ENCODE data around the gene TSHR.
A peak's percentile ranks its signal among the peaks of the same experiment; 100 is the strongest.
"Not testable (repeated sequence)": the region's sequence is repeated elsewhere in the genome, so short reads cannot be mapped to it uniquely, and the experiment has no call there.

TSHR gene

DNA sequence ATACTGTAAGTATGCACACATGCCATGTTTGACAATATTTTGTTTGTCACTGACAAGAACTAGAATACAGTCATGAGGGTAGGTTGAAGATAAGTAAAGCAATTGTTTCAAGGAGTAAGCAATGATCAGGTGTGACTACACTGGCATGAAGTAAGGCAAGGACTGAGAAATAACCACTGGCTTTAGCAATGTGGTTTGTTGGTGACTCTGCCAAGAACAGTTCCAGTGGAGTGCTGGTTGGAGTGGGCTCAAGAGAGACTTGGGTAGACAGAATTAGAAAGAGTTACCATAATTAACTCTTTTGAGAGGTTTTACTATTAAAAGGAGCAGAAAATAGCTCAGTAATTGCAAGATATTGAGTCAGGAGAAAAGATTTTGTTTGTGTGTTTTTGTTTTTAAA, 135.7 kb downstream of the TSHR start:
- no peak for DNase-seq

DNA sequence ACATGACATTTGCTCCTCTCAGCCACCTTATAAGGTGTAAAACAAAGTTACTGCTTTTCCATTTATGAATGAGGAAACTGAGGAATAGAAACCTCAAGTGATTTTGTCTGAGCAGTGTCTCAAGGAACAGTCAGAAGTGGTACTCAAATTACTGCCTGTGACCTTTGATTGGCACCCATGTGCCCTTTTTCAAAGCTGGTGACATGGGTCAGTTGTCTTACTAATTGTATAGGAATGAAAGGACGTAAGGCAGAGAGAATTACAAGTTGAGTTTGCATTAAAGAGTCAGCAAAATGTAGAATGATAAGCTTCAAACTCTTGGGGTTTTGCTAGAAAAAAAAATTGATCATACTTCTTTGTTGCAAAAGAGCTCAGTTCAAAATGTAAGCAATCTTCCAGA, 136.2 kb downstream of the TSHR start:
- no peak for DNase-seq

DNA sequence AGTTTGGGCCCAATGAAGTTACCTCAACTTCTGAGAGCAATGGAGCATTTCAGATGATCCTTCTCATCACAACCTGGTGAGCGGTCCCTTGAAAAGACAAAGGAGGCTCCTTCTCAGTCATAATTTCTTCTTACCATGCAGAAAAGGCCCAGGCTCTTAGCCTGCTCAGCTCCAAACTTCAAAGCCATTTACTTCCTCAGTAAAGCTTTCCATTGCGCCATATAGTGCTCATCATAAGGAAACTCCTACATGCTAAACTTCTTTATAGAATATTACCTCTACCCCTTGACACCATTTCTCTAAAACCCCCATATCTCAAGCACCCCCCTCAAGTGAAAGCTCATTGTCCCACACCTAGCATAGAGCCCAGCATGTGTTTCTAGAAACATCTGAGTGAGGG, 138.2 kb downstream of the TSHR start:
- no peak for DNase-seq

DNA sequence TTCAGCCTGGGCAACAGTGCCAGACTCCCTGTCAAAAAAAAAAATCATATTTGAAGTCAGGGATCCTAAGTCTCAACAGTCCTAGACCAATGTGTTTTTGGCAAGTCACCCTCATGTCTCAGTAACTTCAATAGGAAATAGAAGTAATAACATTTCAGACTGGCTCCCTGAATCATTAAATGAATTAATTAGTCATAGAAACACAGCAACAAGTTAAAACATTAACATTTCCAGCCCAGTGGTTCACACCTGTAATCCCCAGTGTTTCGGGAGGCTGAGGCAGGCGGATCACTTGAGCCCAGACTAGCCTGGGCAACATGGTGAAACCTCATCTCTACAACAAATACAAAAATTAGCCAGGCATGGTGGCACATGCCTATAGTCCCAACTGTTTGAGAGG, 140.1 kb downstream of the TSHR start:
- no peak for DNase-seq

DNA sequence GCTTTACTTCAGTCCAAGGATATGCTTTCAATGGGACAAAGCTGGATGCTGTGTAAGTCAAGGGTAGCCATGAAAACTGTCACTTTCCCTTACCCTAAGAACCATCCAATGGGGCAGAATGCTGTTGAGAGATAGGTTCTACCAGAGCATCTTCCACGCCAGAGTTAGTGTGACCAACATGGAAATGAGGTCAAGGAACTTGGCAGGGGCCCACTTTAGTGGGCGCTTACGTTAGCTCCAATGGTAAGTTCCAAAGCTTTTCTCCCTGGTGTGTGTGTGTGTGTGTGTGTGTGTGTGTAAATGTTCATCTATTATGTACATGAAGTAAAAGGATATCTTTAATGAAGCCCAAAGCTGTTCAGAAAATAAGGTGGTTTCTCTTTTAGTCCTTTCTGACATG, 141.2 kb downstream of the TSHR start:
- no peak for DNase-seq

DNA sequence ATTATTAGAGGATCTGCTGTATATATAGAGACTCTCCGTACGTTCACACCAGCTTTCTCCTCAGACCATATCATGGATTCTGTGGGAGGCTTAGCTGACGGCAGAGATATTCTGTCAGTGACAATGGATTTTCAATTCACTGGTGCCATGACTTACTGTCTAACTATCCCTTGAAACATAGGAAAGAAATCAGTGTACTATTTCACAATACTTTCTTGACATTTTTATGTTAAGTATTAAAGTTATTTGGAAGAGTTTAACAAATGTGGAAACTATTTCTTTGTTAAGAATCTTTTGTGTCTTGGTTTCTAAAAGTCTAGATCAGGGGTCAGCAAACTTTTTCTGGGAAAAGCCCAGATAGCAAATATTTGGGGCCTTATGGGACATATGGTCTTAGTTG, 146.8 kb downstream of the TSHR start:
- DNase-seq, result no peak

DNA sequence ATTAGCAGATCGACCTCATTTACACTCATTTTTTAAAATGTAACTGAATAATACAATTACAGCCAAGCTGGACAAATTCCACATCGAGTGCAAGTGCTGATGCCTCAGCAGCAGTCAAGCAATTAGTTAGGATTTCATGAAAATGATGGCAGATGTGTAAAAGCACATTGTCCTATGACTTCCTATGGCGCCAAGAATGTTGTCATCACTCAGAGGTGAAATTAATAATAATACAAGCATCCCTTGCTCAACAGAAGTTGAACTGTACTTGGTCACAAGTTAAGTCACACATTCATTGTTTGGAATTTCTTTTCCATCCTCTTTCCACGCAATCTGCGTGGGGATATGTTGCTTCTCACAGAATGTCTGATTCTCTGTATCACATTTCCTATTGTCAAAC, 148.0 kb downstream of the TSHR start:
- DNase-seq, result no peak

DNA sequence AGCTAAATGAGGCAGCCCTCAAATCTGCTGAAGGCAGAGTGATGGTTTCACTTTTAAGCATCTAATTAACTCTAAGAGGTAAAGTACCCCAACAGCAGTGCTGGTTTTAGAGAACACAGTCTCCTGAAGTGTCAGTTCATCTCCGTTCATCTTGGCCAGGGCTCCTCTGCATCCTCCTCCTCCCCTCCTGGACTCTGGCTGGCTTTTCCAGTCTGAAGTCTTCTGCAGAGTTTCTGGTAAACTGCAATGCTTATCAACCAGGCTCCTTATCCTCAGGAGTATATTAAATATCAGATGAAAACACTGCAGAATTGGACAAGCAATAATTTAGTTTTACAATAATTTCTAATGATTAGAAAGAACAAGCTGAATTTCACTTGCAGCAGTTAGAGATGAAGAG, 150.0 kb downstream of the TSHR start:
- DNase-seq, result no peak

DNA sequence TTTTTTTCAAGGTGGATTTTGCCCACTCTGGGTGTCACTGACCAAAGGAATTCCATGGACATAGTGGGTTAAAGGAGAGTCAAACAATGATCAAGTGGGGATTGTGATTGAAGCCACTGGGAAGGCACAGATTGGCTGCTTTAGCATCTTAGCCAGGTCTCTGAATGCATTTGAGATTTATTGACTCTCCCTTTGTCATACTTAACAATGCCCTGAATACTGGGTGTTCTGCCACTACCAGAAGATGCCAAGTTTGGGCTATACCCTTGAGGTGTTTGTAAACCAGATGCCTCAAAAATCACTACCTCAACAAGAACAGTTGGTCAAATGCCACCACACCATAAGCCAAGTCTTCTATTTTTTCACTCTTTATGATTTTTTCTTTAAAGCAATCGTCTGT, 150.5 kb downstream of the TSHR start:
- DNase-seq, result no peak

DNA sequence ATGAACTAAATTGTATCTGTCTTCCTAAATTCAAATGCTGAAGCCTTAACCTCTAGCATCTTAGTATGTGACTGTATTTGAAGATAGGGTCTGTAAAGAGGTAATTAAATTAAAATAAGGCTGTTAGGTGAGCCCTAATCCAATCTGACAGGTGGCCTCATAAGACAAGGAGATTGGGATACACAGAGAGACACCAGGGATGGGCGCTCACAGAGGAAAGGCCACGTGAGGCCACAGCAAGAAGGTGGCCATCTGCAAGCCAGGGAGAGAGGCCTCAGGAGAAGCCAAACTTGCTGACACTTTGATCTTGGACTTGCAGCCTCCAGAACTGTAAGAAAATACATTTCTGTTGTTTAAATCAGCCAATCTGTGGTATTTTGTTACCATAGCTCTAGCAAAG, 154.8 kb downstream of the TSHR start:
- DNase-seq, result no peak

DNA sequence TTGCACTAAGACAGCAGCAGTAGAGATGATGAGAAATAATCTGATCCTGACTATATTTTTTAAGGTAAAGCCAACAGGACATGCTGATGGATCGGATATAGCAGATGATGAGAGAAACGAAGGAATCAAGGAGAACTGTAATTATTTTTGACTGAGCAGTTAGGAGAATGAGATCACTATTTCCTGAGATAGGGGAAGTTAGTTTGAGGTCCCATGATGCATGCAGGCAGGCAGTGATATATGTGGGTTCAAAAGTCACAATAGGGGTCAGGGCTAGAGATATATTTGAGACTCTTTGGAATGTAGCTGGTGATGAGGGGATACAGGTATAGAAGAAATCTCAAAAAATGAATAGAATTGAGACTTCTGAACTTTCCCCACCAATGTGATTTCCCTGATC, 157.8 kb downstream of the TSHR start:
- no peak for DNase-seq

DNA sequence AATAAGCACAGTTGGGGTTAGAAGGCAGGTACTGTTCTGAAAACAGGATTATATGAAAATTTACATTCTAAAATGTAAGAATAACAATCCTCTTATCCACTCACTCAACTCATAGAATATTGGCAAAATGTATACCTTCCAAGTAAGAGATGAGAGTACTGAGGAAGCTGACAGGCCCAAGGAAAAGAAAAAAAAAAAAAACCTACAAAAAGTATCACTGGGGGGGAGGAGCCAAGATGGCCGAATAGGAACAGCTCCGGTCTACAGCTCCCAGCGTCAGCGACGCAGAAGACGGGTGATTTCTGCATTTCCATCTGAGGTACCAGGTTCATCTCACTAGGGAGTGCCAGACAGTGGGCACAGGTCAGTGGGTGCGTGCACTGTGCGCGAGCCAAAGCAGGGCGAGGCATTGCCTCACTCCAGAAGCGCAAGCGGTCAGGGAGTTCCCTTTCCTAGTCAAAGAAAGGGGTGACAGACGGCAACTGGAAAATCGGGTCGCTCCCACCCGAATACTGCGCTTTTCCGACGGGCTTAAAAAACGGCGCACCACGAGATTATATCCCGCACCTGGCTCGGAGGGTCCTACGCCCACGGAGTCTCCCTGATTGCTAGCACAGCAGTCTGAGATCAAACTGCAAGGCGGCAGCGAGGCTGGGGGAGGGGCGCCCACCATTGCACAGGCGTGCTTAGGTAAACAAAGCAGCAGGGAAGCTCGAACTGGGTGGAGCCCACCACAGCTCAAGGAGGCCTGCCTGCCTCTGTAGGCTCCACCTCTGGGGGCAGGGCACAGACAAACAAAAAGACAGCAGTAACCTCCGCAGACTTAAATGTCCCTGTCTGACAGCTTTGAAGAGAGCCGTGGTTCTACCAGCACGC, 158.8 kb downstream of the TSHR start:
- not testable (repeated sequence) for DNase-seq

DNA sequence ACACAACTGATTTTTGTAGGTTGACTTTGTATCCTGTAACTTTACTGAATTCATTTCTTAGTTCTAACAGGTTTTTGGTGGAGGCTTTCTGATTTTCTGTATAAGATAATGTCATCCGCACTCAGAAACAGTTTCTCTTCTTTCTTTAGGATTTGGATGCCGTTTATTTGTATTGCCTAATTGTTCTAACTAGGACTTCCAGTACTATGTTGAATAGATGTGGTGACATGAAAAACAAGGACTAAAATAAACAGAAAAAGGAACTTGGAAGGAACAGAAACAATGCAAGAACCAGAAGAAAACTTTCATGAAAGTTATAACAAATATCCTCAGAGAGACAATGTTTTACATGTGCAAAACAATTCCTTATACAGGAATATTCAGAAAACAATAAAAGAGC, 165.1 kb downstream of the TSHR start:
- DNase-seq, result no peak

DNA sequence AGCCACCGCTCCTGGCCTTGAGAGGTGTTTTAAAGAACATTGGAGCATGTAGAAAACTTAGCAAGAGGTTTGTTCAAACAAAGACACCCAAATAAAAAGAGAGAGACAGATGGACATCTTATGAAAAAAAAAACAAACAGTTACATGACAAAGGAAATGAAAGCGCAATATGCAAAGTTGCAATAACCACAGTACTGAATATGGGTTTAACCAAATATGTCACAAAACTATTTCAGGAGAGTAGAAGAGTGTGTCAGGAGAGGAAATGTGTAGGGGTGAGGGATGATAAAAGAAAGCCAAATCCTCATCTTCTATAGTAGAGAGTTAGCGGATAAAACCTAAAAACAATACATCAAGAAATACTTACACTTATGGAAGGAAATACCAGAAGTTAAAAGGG, 166.9 kb downstream of the TSHR start:
- no peak for DNase-seq

DNA sequence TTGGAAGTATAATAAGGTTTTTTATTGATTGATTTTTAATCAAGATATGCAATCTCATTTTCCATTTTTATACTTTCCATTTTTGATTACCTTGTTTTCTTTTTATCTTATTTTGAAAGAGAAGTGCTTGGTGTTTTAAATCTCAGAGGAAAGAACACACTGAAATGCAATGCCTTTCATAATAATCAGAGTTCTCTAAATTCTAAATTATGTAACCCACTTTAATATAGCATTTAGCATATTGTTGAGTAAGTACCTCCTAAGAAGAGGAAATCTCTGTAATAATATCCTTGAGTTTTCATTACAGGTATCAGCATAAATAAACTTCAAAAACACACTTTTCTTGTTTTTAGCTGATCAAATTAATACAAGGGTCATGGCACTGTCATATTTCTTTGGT, 168.4 kb downstream of the TSHR start:
- no peak for DNase-seq

DNA sequence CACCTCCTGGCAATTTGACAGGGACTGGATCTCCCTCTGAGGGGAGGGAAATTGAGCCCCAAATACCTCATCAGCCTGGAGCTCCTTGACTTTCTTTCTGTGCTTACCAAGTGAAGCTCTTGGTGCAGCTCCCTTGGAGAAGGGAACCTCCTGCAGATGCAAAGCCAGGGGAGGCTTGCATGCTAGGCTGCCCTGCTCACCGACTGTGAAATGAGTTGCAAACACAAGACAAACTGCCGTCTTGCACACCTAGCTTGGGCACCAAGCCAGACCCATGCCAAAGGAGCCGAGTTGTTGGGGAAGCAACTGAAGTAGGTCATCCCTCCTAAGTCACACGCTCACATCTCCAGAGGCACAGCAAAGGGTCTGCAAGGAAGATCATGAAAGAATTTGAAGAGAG, 170.1 kb downstream of the TSHR start:
- no peak for DNase-seq

DNA sequence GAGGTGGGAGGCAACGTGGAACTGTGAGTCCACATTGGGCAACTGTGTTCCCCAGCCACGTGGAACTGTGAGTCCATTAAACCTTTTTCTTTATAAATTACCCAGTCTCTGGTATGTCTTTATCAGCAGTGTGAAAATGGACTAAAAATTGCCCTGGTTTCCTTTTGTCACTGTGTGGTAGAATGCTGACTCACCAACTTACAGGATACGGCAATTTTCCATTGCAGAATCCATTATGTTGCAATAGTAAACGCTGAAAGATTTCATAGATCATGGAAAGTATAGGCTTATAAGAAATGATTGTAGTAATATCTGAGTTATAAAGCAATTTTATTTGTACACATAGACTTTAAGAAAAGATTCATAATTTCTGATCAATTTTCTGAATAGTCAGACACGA, 172.4 kb downstream of the TSHR start:
- DNase-seq, result no peak

DNA sequence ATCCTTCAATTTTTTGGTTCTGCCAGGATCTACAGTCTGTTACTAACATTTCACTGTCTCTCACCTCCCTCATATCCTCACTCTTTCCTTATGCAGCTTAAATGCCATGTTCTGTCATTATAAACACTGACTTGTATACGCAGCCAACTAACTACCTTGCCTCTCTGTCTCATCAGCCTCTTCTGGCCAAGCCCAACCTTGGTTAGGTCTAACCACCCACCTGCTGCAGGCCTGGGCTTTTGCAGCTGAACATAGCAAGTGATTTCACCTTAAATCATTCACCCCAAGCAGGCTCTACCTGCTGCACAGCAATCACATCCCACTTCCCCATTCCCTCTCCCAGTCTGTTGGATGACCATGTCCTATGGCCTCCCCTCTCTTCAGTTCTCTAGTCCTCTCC, 173.8 kb downstream of the TSHR start:
- no peak for DNase-seq

DNA sequence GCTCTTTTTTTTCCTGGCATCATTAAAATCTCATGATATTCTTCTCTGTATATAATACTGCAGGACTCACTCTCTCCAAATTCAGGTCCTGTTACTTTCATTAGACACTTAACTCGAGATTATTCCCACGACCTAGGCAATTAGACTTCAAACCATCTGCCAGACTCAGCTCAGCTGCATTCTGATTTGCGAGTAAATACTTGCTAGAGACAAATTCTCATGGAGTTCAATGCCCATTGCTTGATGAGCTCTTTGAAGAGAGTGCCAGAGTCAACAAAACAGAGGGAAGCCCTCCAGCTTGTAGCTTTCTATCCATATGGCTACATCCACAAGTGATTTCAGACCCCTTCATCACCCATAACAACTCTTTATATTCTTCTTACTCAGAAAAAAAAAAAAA, 177.0 kb downstream of the TSHR start:
- peak; percentile 98 for DNase-seq

DNA sequence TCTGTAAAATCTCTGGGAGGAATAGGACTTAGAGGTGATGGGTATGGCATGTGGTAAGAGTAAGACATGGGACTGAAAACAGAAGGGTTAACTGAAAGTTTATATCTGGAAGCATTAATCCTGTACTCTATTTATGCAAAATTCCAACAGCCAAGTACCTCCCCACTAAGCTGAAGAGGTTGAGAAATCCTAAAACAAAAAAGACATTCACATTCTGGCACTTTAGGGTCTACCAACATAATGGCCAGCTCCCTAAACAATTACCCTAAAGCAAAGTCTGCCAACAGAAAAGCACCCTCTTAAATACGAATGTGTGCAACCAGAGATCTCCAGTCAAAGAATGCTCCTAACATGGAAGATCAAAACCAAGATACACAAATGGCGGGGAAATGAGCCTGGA, 178.0 kb downstream of the TSHR start:
- DNase-seq, result no peak

DNA sequence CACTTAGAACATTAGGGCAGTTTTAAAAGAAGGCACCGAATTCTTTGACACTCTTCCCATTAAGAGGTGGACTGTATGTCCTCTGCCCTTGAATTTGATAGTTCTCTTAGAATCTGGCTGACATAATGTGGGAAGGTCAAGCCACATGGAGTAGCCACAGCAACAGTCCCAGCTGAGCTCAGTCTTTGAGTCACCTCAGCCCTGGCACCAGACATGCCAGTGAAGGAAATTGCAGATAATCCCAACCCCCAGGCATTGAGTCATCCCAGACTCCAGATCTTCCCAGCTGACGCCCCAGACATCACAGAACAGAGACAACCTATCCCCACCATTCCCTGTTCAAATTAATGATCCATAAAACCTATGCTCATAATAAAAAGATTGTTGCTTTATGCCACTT, 181.9 kb downstream of the TSHR start:
- DNase-seq, result no peak

DNA sequence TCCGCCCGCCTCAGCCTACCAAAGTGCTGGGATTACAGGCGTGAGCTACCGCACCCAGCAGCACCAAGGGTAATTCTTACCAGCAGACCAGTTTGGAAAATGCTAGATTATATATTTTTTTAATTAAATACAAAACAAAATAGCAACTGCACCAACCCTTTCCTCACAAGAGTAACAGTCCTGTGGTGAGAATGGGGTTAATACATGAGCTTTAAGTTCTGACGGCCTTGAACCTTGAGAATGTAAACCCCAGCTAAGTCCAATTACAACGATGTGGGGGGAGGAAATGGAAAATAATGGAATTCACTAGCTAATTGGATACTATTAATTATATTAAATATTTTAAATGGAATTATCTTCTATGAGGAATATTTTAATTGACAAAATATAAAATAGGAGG, 183.0 kb downstream of the TSHR start:
- DNase-seq, result no peak

DNA sequence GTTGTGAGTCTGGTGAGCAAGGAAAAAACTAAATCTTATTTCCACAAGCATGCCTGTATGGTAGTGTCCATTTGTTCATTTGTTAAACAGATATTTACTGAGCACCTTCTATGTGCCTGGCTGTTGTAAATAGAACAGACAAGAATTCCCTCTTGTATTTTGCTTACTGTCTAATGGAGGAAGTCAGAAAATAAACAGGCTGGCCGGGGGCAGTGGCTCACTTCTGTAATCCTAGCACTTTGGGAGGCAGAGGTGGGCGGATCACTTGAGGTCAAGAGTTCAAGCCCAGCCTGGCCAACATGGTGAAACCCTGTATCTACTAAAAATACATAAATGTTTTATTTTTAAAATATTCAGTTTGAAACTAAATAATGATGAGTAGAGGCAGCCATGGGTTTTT, 186.0 kb downstream of the TSHR start:
- DNase-seq, result no peak

DNA sequence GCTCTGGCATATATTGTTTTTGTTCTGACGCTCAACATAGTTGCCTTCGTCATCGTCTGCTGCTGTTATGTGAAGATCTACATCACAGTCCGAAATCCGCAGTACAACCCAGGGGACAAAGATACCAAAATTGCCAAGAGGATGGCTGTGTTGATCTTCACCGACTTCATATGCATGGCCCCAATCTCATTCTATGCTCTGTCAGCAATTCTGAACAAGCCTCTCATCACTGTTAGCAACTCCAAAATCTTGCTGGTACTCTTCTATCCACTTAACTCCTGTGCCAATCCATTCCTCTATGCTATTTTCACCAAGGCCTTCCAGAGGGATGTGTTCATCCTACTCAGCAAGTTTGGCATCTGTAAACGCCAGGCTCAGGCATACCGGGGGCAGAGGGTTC, 188.4 kb downstream of the TSHR start:
- DNase-seq, result no peak

DNA sequence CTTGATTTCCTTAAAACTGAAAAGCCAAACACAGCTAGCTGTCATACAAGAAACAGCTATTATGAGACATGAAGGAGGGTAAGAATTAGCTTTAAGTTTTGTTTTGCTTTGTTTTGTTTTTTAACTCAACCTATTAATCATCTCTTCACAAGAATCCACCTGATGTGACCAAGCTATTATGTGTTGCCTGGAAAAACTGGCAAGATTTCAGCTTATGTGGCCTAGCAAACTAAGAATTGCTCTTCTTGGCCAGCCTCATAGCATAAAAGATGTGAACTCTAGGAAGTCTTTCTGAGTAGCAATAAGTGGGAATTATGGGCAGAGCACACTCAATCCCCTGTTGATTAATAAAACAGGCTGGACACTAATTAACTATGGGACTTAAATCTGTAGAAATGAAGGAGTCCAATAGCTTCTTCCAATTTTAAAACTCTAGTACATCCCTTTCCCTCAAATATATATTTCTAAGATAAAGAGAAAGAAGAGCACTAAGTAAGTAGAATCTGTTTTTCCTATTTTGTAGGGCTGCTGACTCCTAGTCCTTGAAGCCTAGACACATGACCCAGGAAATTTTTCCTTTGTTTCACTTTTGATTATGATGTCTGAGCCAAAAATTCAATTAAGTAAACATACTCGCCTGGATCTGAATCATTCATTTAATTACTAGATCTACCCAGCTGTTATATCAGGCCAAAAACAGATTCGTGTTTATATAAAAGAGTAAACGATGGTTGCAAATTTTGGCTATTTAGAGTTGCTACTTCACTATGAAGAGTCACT, 189.6 kb downstream of the TSHR start:
- DNase-seq, result peak; percentile 49
